Activated T-cell treated with anti-CD3 and anti-CD28 coated beads for 4 hours (primary cell): ENCODE data around the gene IPO11.
"Not testable (repeated sequence)": the region's sequence is repeated elsewhere in the genome, so short reads cannot be mapped to it uniquely, and the experiment has no call there.

Experiments used
- DNase-seq: peaks from one replicate; pipeline ENCODE4 v3.0.0-alpha.2; 2020

Gene IPO11

DNA sequence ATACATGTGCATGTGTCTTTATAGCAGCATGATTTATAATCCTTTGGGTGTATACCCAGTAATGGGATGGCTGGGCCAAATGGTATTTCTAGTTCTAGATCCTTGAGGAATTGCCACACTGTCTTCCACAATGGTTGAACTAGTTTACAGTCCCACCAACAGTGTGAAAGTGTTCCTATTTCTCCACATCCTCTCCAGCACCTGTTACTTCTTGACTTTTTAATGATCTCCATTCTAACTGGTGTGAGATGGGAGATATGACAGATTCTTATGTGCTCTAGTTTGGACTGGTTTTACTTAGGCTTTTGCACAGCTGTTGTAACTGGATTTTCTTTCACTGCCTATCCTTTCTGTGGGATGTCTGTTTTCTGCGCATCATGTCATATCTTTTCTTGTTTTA lies 108.2 kb downstream of the IPO11 start:
- DNase-seq, result not testable (repeated sequence)

DNA sequence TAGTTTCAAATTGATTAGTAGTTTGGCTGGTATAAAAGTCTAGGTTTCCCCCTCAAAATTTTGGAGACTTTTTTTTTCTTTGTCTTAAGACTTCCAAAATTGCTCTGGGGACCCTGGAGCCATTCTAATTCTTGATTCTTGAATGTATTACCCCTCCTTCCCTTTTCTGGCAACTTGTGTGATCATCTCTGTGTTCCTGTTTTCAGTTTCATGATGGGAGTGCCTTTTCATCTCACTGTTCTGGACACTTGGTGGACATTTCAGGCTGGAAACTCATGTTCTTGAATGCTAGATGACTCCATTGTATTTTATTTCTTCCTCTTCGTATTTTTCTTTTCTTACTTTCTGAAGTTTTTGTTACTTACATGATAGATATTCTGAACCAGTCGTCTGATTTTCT lies 108.8 kb downstream of the IPO11 start:
- DNase-seq, result no peak

GRCh38 chr5:62522811-62523210 lies 110.2 kb downstream of the IPO11 start:
- no peak for DNase-seq

GRCh38 chr5:62533597-62533996 lies 121.0 kb downstream of the IPO11 start:
- no peak for DNase-seq

- DNase-seq, result no peak
Measured at GRCh38 chr5:62534461-62535236, 122.1 kb downstream of the IPO11 start.

GRCh38 chr5:62536232-62536631 lies 123.7 kb downstream of the IPO11 start:
- no peak for DNase-seq

DNA sequence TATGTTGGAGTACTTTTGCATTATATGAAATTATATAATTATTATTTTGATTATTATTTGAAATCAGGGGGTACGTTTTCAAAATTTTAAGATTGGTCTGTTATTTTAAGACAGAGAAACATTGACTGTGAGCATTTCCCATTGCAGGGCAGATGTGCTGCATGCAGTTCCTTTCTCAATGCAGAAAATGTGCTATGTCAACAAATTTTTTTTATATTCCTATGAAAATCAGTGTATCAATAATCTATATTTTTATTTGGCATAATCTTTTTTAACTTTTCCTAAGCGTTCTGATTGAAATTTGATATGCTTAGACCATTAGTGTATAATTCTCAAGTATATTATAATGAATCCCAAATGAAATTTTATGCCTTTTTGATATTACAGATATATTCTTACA lies 124.2 kb downstream of the IPO11 start:
- DNase-seq, result no peak

GRCh38 chr5:62538017-62538942 lies 125.7 kb downstream of the IPO11 start:
- no peak for DNase-seq

GRCh38 chr5:62542720-62543119 lies 130.2 kb downstream of the IPO11 start:
- DNase-seq, result no peak

DNA sequence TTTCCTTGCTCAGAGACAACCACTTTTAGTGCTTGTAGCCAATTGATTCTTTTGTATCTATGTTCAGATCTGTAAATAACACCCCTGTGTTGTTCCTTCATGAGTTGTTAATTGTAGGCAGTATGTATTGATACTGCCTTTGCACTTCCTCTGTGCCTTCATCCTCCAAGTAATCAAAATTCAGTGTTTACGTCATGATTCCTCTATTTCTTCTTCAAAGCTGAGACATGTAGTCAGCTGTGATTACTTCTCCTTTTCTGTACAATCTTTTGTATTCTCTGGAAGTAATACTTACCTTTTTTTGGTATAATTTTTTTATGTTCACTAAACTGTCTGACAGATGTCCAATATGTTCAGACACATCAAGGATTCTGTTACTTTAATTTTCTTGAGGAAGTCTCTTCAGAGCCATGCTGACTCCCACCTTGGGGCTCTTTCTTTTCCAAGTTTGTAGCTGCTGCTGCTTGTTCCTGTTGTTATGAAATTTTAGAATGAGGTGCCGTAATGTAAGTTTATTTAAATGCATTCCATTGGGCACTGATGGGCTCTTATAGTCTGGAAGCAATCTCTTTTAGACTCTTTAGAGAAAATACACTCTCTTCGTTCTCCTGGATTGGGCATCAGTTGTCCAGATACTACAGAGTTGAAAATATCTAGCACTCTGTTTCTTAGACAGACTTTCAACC lies 135.5 kb downstream of the IPO11 start:
- no peak for DNase-seq

GRCh38 chr5:62550103-62550502 lies 137.5 kb downstream of the IPO11 start:
- DNase-seq, result no peak

DNA sequence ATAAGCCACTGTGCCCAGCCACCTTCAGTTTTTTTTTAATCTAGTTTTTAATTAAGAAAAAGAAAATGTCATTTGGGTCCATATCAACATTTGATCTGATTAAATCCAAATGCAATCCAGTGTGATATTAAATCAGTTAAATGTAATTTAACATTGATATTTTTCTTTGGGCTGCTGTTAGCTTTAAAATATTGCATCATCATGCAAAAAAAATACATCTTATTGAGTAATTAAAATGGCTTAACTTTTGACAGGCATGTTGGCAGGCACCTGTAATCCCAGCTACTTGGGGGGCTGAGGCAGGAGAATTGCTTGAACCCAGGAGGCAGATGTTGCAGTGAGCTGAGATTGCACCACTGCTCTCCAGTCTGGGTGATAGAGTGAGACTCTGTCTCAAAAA lies 143.4 kb downstream of the IPO11 start:
- no peak for DNase-seq

- no peak for DNase-seq
Measured at GRCh38 chr5:62558941-62559340, 146.4 kb downstream of the IPO11 start.

- no peak for DNase-seq
Measured at GRCh38 chr5:62560786-62561185, 148.2 kb downstream of the IPO11 start.

GRCh38 chr5:62561896-62562295 lies 149.3 kb downstream of the IPO11 start:
- DNase-seq, result no peak

DNA sequence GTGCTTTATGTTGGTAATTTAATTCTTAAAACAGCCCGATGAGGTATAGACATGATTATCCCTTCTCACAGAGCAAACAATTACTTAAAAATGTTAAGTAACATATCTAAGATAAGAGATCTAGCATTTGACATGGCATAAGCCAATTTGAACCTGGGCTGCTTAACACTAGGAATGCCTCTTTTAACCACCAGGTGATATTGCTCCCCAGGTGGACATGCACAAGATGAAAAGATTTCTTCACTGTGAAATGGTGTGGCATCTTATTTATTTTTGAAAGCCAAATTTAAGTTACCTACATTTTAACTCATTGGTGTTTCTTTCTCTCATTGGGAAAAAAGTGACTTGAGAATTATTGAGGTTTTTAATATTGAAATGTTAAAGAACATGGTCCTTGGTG lies 150.3 kb downstream of the IPO11 start:
- DNase-seq, result no peak

DNA sequence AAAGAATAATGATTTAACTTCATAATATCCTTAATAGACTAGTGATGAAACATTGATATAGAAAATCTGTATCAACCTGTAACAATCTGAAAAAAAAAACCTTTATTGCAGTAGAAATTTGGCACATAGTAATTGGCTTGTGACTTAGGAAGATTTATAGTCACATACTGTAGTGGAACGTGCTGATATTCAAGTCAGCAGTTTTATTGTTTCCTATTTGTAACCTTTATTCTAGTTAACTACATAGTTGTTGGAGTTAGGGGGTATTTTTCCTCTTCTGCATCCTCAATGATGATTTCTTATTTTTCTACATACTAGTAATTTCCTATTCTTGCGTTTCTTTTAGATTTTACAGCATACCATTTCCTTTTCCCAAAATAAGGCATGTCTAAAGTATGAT lies 151.5 kb downstream of the IPO11 start:
- no peak for DNase-seq

GRCh38 chr5:62565740-62566139 lies 153.2 kb downstream of the IPO11 start:
- not testable (repeated sequence) for DNase-seq

DNA sequence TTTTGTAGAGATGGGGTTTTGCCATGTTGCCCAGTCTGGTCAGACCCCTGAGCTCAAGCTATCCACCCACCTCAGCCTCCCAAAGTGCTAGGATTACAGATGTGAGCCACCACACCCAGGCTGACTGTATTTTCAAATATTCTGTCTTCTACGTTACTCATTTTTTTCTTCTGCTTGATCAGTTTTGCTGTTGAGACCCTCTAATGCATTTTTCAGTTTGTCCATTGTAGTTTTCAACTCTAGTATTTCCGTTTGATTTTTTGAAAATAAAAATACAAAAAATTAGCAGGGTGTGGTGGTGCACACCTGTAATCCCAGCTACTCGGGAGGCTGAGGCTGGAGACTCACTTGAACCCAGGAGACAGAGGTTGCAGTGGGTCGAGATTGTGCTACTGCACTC lies 155.6 kb downstream of the IPO11 start:
- no peak for DNase-seq

GRCh38 chr5:62568800-62569432 lies 156.4 kb downstream of the IPO11 start:
- no peak for DNase-seq

- DNase-seq, result no peak
Measured at GRCh38 chr5:62569470-62569869, 156.9 kb downstream of the IPO11 start.

DNA sequence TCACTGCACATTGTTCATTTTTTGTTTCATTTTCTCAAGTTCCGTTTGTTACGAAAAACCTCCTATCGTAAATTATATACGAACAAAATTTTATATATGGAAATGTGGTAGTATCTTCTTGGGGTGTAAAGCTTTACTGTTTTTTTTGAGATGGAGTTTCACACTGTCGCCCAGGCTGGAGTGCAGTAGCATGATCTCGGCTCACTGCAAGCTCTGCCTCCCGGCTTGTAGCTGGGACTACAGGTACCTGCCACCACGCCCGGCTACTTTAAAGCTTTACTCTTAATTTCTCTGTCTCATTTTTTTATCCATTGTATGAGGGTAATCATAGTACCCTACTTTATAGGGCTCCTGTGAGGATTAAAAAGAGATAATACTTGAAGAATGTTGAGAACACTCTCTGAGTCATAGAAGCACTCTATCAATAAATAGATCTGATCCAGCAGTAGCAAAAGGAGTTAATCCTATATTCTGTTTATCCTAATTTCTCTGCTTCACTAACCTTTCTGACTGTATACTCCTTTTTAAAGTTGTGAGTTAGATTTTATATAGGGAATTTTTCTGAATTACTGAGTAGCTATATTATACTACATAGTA lies 160.5 kb downstream of the IPO11 start:
- DNase-seq, result no peak

DNA sequence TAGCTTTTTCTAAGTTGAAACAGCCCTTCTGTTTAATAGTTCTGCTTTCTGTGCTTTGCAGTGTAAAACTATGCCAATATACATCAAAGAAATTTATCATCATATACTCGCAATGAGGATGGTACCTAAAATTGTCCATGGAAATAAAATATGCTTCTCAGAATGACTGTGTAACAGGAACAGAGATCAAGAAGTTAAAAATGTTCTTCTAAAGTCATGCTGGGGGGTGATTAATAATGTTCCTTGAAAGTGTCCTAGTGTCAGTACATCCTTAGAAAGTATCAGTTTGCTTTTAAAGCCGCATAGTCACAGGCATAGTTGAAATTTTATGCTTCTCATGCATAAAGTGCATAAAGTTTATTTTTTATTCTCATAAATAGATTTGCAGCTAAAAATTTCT lies 162.0 kb downstream of the IPO11 start:
- DNase-seq, result no peak
